Stimulated activated CD8-positive, alpha-beta memory T cell treated with anti-CD3 and anti-CD28 coated beads, Interleukin-12 subunit alpha, Interleukin-12 subunit beta, amount 100 ng/mL, for 4 hours (primary cell): ENCODE results near the gene TARS1.

Experiments used
- DNase-seq: peaks from one replicate; pipeline ENCODE4 v3.0.0-alpha.2; 2020; ENCODE audit warnings: low read depth

TARS1 gene

DNA sequence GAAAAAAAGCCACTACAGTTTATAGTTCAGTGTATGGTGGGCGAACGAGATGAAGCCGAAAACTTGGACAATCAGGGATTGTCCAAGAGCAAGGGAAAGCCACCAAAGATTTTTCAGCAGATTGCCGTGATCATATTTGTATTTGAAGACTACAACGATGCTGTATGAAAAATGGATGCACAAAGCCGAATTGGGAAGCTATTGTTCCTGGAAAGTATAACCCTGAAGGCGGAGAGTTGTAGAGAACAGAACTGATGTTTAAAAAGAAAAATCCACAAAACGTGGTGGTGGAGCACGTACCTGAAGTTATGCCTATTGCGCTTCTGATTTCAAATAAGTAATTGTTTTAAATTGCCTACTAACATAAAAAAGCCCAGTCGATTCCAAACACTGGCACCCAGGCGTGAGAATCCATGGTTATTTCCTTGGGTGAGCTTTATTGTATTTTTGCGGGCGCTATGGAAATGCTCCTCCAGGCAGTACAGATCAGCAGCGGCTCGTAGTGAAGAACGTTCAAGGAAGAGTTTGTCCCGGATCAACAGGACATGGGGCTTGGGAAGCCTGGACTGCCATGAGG lies 772 bp upstream of the TARS1 start:
- DNase-seq, result no peak

DNA sequence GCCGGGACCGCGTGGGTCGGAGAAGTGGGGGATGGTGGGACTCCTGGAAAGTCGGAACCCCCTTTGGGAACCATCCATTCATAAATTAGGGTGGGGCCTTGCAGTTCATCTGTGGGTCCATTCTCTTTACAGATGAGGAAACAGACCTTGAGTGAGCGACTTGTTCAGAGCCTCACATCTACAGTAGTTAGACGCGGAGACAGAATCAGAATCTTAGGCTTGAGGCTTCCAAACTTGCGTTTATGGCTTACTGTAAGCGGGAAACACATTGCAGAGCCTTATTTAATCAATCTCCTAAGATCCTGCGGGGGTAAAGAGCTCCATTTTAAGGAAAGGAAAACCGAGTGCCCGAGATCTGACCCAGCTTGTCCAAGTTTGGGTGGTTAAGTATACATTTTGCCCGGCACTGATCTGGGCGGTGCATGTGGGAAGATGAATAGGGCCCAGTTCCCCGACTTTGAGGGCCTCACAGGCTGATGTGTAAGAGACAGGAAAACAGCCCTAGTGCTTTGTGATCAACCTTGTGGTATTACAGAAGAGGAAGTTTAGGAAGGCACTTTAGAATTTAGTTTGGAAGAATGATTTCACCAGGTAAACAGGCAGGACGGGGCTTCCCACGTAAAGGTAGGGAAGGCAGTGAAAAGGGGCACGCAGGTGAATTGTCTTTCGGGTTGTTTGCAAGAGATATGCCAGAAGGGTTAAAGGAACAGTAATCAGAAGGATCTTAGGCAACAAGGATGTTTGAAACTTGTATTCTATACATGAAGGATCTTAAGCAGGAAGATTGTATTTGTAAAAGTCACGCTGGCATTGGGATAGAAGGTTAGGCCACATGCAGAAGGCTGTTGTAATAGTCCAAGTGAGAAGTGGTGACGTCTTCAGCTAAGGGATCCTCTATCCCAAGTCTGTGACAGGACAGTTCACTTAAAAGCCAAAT lies 744 bp downstream of the TARS1 start:
- DNase-seq, result peak; percentile 31

DNA sequence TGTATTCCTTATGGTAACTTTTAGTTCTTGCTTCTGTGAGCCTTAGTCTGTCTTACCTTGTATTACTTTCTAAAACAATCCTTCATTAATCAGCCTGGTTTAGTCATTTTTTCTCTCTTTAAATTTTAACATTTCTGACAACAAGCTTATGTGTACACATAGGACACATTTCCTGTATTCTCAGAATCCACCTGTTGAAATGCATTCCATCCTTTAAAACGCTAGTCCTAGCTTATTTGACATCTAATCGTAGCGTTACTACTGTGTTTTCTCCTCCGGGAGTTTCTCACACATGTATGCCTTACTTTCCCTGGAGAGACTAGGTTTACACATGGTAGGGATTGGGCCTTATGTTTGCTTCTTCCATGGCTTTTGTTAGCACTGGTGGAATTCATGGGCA lies 3.8 kb downstream of the TARS1 start:
- DNase-seq, result no peak

DNA sequence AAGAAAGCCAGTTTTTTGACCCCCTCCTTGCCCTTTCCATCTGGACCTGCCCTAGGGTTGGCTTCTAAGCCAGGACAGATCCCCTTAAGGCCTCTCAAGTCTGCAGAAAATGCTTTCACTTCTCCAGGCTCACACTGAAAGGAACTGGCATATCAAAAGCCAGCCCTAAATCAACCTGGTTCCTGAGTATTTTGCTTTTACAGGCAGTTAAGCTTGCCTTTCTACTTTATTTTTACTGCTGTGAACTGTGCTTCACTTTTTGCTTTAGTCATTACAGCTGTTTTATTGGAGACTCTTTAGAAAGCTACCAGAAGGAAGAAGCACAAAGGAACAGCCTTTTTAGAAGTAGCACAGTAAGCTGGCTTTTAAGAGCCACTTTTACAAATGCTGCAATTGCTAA lies 5.0 kb downstream of the TARS1 start:
- DNase-seq, result no peak

DNA sequence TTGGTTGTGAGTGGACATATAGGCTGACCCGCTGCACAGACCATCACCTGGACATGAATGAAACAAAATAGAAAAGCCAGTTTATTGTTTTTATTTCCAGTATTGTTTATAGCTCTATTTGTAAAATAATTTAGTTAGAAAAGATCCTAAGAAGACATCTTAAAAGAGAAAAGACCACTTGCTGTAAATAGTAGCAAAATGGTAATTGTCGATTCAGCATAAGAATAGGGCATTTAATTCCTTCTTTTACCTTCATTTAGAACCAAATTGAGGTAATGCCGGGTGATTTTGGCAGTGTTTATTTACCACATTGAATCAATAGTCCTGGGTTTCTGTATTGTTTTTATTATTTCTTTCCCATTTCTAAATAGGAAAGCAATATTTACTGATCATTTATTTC lies 7.4 kb downstream of the TARS1 start:
- DNase-seq, result no peak

DNA sequence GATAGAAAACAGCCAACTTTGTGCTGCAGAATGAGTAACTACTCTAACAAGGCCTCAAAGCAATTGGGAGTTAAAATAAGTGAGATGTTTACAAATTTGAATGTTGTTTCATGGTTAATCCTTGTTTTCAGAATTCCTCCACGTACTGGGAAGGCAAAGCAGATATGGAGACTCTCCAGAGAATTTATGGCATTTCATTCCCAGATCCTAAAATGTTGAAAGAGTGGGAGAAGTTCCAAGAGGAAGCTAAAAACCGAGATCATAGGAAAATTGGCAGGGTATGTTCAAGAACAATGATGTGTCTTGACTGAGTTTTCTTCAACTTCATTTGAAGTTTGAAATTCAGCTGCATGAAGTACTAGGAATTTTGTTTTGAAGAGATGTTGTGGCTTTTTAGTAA lies 16.4 kb downstream of the TARS1 start:
- no peak for DNase-seq

DNA sequence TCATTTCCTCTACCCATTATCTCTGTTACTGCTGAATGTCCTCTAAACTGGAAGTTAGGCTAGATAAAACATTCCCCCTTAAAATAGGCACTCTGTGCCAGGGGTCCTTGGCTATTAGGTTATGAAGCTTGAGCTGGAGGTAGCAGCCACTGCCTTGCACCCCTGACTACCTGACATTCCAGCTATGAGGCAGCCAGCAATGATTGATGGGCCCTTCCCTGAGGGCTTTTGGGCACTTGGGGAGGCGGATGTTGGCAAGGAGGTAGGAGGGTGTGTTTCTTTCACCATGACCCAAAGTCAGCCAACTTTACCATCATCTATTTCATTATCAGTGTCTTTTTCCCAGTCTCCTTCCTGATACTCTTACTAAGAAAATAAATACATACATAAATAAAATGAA lies 17.1 kb downstream of the TARS1 start:
- no peak for DNase-seq

DNA sequence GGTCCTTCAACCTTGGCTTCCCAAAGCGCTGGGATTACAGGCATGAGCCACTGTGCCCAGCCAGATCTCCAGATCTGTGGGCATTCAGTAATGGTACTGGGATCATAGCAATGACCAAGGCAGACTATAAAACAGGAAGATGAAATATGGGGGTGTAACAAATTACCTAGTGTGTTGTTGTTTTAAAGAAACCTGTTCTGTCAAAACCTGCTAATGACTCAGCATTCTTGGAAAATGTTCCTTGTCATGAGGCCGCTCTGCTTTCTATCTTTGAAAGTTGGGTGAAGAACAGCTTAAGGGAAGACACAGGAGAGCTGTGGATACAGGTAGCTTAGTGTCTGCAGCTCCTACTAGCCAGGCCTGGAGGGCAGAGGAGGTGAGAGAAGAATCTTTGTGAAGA lies 19.4 kb downstream of the TARS1 start:
- DNase-seq, result no peak

DNA sequence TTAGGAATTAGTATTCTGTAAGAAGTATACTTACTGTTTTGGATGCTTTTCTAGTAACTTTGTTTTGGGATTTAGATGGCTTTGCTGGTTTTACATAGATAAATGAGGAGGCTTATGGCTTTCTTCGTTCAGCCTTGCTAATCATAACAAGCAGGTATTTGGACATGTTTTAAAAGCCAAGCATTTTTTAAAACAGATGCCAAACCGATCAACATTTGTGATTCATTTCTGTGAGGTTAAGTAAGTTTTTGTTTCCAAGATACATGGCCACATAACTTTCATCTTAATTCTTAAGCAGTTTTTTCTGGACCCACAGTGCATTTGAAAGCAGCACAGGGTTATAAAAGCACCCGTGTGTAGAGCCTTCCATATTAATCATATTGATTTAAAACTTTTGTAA lies 21.7 kb downstream of the TARS1 start:
- DNase-seq, result no peak

DNA sequence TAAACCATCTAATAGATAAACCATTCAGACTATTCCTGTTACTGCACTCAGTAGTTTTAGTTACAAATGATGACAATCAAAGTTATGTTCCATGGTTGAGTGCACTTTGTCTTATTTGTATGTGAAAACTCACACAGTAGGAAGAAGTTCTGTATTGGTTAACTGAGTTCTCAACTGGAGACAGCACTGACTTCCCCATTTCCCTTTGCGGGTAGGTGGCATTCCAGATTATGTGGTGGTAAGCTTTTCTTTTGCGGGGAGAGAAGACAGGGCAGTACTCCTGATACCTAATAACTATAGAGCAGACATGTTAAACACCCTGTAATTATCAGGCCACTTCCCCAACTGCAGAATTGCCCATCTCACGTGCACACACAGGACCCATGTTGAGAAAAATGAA lies 24.4 kb downstream of the TARS1 start:
- no peak for DNase-seq

DNA sequence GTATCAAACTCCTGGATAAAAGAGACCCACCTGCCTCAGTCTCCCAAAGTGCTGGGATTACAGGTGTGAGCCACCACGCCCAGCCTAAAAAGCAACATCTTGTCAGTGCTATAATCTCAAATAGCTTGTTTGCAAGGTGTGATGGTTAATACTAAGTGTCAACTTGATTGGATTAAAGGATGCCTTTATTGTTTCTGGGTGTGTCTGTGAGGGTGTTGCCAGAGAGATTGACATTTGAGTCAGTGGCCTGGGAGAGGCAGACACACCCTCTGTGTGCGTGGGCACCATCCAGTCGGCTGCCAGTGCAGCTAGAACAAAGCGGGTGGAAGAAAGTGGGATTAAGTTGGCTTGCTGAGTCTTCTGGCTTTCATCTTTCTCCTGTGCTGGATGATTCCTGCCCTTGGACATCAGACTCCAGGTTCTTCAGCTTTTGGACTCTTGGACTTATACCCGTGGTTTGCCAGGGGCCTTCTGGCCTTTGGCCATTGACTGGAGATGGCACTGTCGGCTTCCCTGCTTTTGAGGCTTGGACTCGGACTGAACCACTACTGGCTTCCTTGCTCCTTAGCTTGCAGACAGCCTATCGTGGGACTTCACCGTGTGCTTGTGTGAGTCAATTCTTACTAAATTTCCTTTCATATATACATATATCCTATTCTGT lies 28.1 kb downstream of the TARS1 start:
- DNase-seq, result no peak

DNA sequence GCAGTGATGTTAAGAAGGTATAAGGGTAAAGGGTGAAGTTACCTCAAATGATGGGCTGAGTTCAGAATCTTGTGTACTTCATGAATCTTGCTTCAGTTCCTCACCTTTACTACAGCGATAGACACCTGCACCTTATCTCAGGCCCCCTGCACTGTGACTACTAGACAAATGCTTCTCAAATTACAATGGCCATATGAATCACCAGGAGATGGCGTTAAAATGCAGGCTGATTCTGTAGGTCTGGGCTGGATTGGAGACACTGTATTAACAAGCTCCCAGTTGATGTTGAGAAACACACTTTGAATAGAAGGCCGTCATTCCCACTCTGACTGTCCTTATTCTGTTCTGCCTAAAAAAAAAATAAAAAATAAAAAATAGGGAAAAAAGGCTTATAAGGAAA lies 29.8 kb downstream of the TARS1 start:
- no peak for DNase-seq

DNA sequence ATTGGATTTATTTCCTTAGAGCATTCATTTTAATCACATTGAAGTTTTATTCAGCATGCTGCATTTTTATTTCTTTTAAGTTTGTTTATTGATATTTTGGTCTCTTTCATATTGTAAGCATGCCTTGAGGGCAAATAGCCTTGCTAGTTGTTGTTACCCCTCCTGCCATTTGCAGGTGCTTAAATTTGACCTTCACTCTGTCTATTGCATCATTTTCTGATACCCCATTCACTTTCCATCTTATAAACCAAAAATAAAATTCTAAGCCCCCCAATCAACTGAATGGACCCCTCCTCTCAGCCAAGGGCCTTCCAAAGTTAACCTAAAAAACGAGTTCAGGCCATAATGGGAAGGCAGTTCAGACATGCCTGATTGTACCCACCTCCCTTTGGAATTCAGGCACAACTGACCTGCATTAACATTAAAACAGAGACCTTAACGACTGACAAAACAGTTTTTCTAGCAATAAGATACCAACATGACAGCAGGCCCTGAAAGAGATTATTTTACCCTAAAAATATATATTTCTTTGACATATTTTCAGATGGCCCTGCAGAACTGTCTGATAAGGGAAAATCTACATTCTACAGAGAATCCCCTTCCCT lies 32.1 kb downstream of the TARS1 start:
- no peak for DNase-seq

DNA sequence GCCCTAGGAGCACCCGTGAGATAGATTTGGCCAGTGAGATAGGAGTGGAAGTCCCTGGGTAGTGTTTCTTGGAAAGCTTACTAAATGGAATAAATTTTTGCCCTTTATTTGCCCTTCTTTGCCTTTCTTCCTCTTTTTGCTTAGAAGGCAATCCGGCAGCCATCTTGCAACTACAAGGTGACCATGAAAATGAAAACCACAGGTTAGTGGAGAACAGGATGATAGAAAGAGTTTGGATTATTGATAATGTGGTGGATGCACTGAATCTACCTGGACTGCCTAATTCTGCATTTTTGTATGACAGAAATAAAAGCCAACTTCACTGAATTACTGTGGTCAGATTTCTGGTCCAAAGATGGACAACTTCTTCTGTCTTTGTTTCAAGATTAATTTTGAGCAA lies 33.2 kb downstream of the TARS1 start:
- no peak for DNase-seq

DNA sequence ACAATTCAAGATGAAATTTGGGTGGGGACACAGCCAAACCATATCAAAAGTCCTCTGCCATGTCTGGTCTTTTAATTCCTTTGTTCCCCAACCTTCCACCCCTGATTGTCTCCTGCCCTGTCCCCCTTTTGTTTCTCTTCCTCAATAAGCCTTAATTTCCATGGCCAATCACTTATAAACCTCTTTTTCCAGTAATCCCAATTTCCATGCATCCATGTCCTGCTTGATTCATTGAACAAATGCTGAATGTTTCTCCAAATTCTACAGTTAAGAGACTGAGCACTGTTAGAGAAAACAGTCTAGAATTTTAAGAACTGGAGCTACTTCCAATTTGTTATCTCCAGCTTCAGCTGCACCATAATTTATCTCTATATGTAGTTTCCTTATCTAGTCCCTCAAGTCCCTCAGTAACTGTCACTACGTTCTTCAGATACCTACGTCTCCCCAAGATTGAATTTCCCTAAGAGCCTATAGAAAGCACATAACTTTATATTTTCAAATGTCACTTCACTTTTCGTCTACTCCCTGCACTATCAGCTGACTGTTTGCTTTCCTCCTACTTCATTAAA lies 34.2 kb downstream of the TARS1 start:
- no peak for DNase-seq

DNA sequence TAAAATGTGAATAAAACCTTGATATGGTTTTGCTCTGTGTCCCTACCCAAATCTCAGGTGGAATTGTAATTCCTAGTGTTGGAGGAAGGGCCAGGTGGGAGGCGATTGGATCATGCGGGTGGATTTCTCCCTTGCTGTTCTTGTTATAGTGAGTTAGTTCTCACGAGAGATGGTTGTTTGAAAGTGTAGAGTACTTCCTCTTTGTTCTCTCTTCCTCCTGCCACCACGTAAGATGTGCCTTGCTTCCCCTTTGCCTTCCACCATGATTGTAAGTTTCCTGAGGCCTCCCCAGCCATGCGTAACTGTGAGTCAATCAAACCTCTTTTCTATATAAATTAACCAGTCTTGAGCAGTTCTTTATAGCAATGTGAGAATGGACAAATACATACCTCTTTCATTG lies 34.9 kb downstream of the TARS1 start:
- no peak for DNase-seq

DNA sequence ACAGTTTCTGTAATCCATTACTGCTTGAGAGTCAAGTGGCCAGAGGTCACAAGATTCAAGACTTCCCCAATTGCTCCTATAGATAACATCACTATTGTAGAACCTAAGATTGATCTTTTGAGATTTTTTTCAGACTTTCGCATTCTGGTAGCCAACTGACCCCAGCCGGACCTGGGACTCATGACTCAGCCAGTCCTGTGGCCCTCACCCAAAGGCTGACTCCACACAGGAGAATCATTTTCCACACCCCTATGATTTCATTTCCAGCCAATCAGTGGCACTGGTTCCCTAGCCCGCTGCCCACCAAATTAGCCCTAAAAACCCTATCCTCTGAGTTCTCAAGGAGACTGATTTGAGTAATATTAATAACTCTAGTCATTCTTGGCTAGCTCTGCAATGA lies 36.2 kb downstream of the TARS1 start:
- DNase-seq, result no peak

DNA sequence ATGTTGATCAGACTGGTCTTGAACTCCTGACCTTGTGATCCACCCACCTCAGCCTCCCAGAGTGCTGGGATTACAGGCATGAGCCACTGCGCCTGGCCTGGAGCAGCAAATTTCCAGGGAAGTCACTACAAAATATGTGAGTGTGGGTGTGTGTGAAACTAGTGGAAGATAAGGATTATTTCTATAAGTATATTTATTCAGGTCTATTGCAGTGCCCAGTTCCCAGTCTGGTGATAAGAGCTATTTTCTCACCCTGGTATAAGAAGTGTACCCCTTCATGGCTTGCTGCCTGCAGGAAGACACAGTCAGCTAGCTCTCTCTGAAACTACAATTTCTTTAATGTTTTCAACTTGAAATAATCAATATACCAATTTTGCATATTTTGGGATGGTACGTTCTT lies 37.1 kb downstream of the TARS1 start:
- no peak for DNase-seq

DNA sequence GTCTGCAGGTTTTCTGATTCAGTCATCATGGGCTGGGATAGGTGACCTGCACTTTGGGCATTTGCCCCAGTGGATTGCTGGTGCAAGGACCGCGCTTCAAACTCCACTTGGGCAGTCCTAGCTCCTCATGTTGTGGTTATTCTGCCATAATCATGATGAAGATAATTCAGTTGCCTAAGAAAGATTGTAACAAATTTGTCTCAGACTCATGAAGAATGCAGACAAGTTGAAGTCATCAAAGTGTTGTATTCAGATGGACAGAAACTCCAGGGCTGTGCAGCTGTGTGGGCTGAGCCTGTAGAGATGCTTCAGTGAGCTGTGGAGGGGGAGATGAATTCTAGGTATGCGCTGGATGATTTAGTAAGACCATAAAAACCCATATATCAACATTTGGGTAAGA lies 38.5 kb downstream of the TARS1 start:
- no peak for DNase-seq

DNA sequence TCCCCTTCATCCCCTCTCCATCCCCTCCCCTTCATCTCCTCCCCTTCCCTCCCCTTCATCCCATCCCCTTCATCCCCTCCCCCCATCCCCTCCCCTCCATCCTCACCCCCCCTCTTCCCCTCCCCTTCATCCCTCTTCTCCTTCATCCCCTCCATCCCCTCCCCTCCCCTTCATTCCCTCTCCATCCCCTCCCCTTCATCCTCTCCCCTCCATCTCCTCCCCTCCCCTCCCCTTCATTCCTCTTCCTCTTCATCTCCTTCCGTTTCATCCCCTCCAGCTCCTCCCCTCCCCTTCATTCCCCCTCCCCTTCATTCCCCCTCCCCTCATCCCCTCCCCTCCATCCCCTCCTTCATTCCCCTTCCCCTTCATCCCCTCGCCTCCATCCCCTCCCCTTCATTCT lies 40.1 kb downstream of the TARS1 start:
- no peak for DNase-seq

DNA sequence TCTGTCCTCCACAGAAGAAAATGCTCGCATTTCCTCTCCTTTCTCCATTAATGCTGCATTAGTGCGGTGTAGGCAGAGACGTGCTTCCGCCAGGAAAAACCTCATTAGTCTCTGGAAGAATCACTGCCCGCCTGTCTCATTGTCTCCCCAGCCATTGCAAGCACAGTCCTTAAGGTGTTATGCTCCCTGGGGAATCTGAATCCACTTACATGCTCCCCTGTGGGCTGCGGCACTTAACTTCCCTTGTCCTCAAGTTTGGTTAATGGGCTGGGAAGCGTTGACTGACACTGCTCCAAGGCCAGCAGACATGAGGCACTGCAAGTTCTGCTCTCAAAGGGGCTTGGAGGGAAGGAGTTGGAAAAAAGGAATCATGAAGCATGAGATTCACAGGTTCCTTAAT lies 41.6 kb downstream of the TARS1 start:
- DNase-seq, result no peak

DNA sequence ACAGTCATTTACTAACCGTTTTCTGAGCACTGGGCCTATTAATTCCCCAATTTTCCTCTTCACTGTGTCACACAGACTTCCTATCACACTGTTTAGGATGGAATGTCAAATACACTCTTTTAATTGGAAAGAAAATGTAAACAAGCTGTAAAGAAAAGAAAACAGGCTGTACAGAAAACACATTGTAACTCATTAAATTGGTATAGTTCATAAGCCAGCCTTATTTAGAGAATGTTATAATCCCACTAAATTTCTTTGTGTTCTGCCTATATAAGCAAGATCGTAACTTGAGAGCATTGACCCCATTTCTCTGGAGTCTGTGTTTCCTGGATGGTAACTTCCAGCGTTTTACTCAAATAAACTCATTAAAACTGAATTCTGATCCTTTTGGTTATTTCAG lies 46.5 kb downstream of the TARS1 start:
- DNase-seq, result no peak
